Retinal pigment epithelial cell (primary cell): Measurements from ENCODE around the gene COX18.

Experiments used
- DNase-seq: peaks from one replicate; pipeline ENCODE4 v3.0.0-alpha.2; 2010; ENCODE audit warnings: low read depth
- H3K4me3 ChIP-seq: 2 replicates; pipeline ENCODE4 v1.5.1; 2011; ENCODE audit warnings: mild to moderate bottlenecking, low read length, control low read depth, moderate library complexity
- CTCF ChIP-seq: conservative IDR thresholded peaks from 2 replicates; pipeline ENCODE4 v1.5.1; 2011; ENCODE audit warnings: low read depth, low read length, control low read depth, inconsistent platforms

Gene COX18, protein sequence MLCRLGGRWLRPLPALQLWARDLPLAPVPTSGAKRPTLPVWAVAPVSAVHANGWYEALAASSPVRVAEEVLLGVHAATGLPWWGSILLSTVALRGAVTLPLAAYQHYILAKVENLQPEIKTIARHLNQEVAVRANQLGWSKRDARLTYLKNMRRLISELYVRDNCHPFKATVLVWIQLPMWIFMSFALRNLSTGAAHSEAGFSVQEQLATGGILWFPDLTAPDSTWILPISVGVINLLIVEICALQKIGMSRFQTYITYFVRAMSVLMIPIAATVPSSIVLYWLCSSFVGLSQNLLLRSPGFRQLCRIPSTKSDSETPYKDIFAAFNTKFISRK

GRCh38 chr4:73069338-73070073 lies at the start of gene COX18:
COX18 (minus strand) TSS chr4:73069716; CDS start chr4:73069649, 67 bp downstream.
- DNase-seq, result peak; percentile 93
- peak within 1 kb of the TSS; percentile 80 for H3K4me3 ChIP-seq
- no peak for TF ChIP-seq CTCF

GRCh38 chr4:73109493-73109892 lies 40.0 kb upstream of the COX18 start:
- TF ChIP-seq CTCF, result no peak
- H3K4me3 ChIP-seq, result no peak overlapping the region
- no peak for DNase-seq

DNA sequence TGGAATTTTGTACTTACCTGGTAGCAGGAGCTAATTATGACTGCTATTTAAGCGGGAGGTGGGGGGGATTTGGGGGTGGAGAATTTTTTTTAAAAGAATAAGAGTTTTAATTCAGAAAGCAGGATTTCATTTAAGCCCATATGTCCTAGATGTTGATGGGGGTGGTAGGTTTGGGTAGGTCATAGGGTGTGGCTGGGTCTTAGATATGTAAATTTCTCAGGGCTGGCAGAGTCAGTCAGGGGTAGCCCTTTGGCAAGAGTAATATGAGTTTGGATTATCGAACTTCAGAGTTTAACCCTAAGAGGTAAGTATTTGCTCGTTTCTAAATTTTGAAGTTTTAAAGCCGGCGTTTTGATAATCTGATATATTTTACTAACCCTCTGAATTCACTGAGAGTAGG lies 35.2 kb upstream of the COX18 start:
- no peak for TF ChIP-seq CTCF
- no peak overlapping the region for H3K4me3 ChIP-seq
- no peak for DNase-seq

DNA sequence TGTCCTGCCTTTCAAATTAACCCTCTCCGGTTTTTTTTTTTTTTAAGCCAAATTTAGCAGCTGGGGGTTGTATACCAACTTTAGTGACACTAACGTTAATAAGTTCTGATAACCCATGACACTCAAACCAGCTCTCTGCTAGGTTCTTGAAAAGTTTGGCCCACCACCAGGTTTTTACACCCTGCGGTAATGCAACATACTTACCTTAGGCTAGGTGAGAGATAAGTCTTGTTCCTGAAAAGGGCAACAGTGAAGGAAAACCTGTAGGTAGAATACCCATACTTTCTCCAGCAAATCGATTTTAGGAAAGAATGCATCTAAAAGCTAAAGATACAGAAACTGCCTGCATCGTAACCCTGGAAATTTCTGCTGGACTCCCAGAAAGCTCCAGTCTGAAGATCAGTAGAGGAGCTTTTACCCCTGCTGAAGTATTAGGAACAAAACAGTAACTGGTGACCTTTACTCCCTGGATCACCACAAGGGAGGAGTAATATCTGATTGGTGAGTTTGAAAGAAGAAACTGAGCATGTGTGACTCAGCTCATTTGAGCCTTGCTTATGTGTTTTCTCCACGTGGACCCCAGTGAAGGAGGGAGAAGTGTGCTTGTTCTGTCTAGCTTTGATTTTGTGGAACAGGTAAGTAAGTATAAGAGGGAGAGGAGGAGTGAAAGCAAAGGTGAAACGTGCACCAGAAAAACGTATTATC lies 34.4 kb upstream of the COX18 start:
- TF ChIP-seq CTCF, result no peak
- no peak for DNase-seq
- H3K4me3 ChIP-seq, result no peak overlapping the region

DNA sequence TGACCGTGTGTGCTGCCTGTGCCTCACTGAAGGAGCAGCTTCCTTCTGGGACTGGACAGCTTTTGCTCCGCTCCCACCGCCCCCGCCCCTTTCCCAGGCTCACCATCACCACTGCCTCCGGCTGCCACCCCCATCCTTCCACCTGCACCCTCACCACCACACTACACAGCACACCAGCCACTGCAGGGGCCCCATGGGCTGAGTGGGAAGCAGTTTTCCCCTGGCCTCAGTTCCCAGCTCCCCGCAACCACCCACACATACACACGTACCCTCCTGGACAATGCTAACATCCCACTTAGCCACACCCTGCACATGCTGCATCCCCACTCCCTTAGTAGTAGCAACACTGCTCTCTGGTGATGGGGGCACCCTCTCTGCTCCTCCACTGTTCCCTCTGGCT lies 29.6 kb upstream of the COX18 start:
- TF ChIP-seq CTCF, result no peak
- DNase-seq, result no peak
- no peak overlapping the region for H3K4me3 ChIP-seq

DNA sequence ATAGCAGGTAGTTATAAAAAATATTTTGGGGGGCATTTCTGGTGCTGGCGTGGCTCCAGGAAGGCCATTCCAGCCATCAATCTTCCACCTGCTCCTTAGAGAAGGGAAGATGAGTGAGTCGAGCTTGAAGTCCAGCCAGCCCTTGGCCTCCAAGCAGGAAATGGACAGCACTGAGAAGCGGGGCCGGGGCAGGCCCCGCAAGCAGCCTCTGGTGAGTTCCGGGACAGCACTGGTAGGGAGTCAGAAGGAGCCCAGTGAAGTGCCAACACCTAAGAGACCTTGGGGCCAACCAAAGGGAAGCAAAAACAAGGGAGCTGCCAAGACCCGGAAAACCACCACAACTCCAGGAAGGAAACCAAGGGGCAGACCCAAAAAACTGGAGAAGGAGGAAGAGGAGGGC lies 29.2 kb upstream of the COX18 start:
- no peak for DNase-seq
- TF ChIP-seq CTCF, result no peak
- no peak overlapping the region for H3K4me3 ChIP-seq
